Measurements from ENCODE around the gene TXNRD1.
"Not testable (repeated sequence)": the region's sequence is repeated elsewhere in the genome, so short reads cannot be mapped to it uniquely, and the experiment has no call there.

The TXNRD1 gene

GRCh38 chr12:104306943-104307654 lies 91.5 kb downstream of the TXNRD1 start:
- no peak for DNase-seq

GRCh38 chr12:104307655-104308000 lies 92.0 kb downstream of the TXNRD1 start:
- no peak for DNase-seq

DNA sequence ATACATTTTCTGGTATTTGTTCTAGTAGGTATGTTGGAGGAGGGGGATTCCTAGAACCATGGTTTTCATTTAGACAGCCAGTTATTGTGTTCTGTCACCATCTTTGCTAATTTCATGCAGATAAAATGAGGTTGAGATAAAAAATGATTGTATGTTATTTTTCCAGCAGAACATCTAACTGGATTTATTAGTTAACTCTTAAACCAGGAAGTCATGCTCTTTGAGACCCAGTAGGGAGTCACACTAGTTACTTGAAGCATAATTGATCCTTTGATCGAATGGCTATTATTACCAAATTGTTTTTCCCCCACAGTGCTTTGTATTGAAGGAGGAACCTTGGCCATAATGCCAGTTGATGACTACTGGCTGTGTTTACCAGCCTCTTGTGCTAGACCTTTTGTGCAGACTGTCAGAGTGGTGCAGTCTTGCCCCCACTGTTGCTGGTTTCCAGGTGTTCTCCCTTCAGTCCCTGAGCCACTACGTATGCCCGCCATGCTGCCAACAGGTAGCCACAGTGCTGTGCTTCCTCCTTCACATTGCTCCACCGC lies 93.9 kb downstream of the TXNRD1 start:
- no peak for DNase-seq

- no peak for DNase-seq
These were observed 95.4 kb downstream of the TXNRD1 start for GRCh38 chr12:104310751-104311633.

- no peak for DNase-seq
These were observed 96.6 kb downstream of the TXNRD1 start for GRCh38 chr12:104312202-104312601.

DNA sequence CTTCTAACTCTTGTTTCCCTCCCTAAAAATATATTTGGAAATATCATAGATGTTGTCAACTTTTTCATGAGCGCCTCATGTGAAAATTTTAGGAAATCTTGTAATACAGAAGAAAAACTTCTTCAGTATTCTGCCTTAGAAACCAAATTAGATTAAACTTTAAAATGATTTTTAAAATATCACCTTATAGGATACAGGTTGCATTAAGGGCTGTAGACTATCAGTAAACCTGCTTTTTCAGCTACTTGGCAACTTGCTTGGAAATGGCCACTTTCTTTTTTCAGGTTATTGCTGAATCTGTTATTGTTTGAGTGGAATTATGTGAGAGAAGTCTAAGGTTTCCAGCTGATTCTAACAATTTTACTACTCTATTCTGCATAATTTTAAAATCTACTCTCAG lies 97.1 kb downstream of the TXNRD1 start:
- DNase-seq = no peak

DNA sequence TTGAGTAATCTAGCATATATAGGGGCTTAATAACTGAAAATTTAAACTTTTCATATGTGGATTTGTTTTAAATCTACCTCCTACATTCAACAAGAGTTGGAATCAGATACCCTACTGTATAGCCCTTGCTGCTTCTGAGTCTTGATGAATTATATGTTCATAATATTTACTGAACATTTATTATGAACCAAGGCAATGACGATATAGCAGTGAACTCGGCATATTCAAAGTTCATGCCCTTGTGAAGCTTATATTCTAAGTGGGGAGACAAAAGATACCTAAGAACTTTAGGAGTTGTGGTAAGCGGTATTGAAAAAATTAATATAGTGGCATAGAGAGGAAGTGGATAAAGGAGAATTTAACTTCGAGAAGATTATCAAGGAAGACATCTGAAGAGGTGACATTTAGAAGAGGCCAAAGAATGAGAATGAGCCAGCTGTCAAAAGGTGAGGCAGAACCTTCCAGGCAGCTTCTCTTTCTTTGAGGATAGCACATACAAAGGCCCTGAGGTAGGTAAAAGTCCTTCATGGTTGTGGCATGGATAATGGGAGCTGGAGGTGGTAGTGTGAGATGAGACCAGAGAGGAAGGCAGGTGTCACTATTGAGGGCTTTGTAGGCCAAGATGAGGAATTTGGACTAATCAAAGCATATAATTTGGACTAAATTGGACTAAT lies 98.1 kb downstream of the TXNRD1 start:
- no peak for DNase-seq

- DNase-seq = no peak
These were observed 98.6 kb downstream of the TXNRD1 start for GRCh38 chr12:104314242-104314614.

GRCh38 chr12:104315326-104316224 lies 100.0 kb downstream of the TXNRD1 start:
- DNase-seq = no peak

DNA sequence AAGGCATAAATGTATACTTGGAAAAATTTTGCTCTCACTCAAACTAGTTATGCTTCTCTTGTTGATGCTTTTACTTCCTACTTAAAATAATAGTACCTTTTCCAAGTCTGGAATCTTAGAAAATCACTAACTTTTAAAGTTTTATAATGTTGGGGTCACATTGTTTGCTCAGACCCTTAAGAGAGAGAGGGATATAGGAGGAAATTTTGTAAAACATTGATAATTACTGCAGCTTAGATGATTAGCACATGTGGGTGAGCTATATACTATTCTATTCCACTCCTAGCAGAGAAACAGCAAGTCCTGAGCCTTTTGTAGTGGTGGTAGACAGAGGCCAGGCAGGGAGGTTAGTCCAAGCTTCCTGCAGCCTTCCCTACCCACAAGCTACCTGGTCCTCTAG lies 101.4 kb downstream of the TXNRD1 start:
- DNase-seq = no peak

GRCh38 chr12:104317538-104318210 lies 102.1 kb downstream of the TXNRD1 start:
- DNase-seq = no peak

- DNase-seq = no peak
These were observed 103.4 kb downstream of the TXNRD1 start for GRCh38 chr12:104319028-104319427.

DNA sequence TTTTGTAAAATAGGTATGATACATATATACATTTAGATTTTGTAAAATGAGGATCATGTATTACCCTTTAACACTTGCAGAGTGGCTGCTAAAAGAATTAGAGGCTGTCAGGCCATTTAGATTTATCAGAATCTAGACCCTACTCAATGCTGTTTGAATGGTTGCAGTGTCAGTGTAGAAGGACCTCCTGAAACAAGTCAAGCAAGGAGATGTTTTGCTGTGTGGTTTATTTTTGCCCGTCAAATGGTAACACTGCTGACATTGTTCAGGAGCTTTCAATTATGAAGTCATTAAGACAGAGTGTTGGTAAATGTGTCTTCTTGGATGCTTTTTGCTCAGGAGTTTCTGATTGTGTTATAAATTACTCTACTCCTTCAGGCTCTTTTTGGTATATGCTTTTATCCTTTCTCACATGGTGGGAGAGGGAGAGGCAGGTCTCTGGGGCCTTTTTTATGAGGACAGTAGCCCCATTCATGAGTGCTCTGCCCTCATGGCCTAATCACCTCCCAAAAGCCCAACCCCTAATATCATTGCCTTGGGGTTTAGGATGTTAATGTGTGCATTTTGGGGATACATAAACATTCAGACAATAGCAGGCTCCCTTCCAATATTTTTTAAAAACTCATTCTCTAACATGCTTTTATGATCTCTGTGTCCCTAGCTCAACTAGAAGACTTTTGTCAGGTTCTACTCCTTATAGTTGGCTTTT lies 104.5 kb downstream of the TXNRD1 start:
- DNase-seq = no peak

GRCh38 chr12:104320627-104321024 lies 105.0 kb downstream of the TXNRD1 start:
- no peak for DNase-seq

DNA sequence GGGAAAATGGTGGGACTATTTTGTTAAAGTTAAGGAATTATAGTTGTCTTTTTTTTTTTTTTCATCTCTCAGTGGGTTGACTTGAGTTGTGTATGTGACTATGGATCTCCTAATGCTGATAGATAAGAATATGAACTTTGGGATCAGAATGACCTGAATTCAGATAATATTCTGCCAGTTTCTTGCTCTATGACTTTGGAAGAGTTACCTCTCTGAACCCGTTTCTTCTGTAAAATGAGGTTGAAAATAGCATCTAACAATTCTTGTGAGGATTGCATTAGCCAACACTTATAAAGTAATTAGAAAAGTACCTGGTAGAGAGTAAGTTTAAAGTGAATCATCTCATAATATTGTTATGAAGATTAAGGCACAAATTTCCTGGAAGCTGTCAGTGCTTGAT lies 106.4 kb downstream of the TXNRD1 start:
- DNase-seq = no peak

GRCh38 chr12:104322533-104322932 lies 107.0 kb downstream of the TXNRD1 start:
- DNase-seq = not testable (repeated sequence)

DNA sequence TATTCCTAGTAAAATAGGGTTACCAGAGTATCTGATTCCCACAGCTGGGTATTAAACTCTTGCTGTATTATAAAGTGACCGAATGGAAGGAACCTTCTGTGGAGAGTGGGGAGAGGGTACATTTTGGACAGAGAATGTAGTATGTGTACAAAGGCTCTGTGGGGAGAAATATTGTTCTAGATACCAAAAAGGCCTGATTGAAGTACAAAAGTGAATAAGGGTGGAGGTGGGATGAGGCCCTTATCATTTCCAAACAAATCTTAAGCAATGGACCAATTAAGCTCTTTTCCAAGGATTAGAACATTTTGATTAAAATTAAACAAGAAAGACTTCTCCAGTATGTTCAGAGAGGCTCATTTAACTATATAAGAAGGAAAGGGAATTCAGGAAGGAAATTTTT lies 108.3 kb downstream of the TXNRD1 start:
- no peak for DNase-seq

GRCh38 chr12:104328278-104328677 lies 112.7 kb downstream of the TXNRD1 start:
- DNase-seq = not testable (repeated sequence)

- no peak for DNase-seq
These were observed 113.2 kb downstream of the TXNRD1 start for GRCh38 chr12:104328790-104329189.

- DNase-seq = no peak
These were observed 114.3 kb downstream of the TXNRD1 start for GRCh38 chr12:104329707-104330532.
